Mesenchymal stem cell (in vitro differentiated cells and primary cell): ENCODE data around the gene TBC1D22A.
A peak's percentile ranks its signal among the peaks of the same experiment; 100 is the strongest.

ENCODE experiments used
- DNase-seq: peaks from one replicate; pipeline ENCODE4 v3.0.0-alpha.2; 2013
- H2AFZ ChIP-seq: one replicate; pipeline ENCODE4 v1.6.1; 2013; ENCODE audit warnings: low read depth, mild to moderate bottlenecking, control low read depth, inconsistent platforms, low read length, moderate library complexity
- H2AK5ac ChIP-seq: 2 replicates; pipeline ENCODE4 v1.6.1; 2013; ENCODE audit warnings: low read length, moderate library complexity, mild to moderate bottlenecking, inconsistent platforms; ENCODE audit not compliant: severe bottlenecking
- H2BK120ac ChIP-seq: one replicate; pipeline ENCODE4 v1.6.1; 2013; ENCODE audit warnings: low read depth, mild to moderate bottlenecking, inconsistent platforms, low read length, moderate library complexity
- H2BK12ac ChIP-seq, 2 experiments: one replicate each; pipeline ENCODE4 v1.6.1; 2013; ENCODE audit warnings: inconsistent platforms in 2 of 2, low read length in 2 of 2, mild to moderate bottlenecking in 2 of 2, moderate library complexity in 2 of 2, control low read depth in 1 of 2
- H2BK15ac ChIP-seq: one replicate; pipeline ENCODE4 v1.6.1; 2013; ENCODE audit warnings: mild to moderate bottlenecking, low read depth, inconsistent platforms; ENCODE audit not compliant: poor library complexity, severe bottlenecking
- H2BK5ac ChIP-seq: 2 replicates; pipeline ENCODE4 v1.6.1; 2013; ENCODE audit warnings: low read depth, mild to moderate bottlenecking, low read length, control low read depth, inconsistent platforms; ENCODE audit not compliant: poor library complexity, severe bottlenecking
- H3K14ac ChIP-seq, 2 experiments: one replicate each; pipeline ENCODE4 v1.6.1; 2013; ENCODE audit warnings: inconsistent platforms in 2 of 2, low read length in 2 of 2, control low read depth in 1 of 2, mild to moderate bottlenecking in 1 of 2, moderate library complexity in 1 of 2
- H3K18ac ChIP-seq, 2 experiments: one replicate each; pipeline ENCODE4 v1.6.1; 2013; ENCODE audit warnings: inconsistent platforms in 2 of 2, low read length in 2 of 2, control low read depth in 1 of 2, low read depth in 1 of 2, mild to moderate bottlenecking in 1 of 2
- H3K23ac ChIP-seq, 2 experiments: one replicate each; pipeline ENCODE4 v1.6.1; 2013; ENCODE audit warnings: inconsistent platforms in 2 of 2, low read length in 2 of 2, mild to moderate bottlenecking in 2 of 2, moderate library complexity in 2 of 2, control low read depth in 1 of 2
- H3K27ac ChIP-seq: 2 replicates; pipeline ENCODE4 v1.5.1; 2013; ENCODE audit warnings: mild to moderate bottlenecking, moderate library complexity, low read length, control low read depth, inconsistent platforms; ENCODE audit not compliant: poor library complexity, severe bottlenecking
- H3K27me3 ChIP-seq, 2 experiments: 2 replicates each; pipeline versions ENCODE4 v1.6.1 to v1.7.0; 2013; ENCODE audit warnings: low read length in 2 of 2, mild to moderate bottlenecking in 2 of 2, moderate library complexity in 2 of 2, control low read depth in 1 of 2, inconsistent platforms in 1 of 2; ENCODE audit not compliant: control insufficient read depth in 1 of 2, insufficient read depth in 1 of 2
- H3K36me3 ChIP-seq, 2 experiments: 2 replicates each; pipeline versions ENCODE4 v1.6.1 to v1.7.0; 2013; ENCODE audit warnings: low read length in 2 of 2, control low read depth in 1 of 2, inconsistent platforms in 1 of 2, low read depth in 1 of 2, mild to moderate bottlenecking in 1 of 2; ENCODE audit not compliant: insufficient read depth in 2 of 2, control insufficient read depth in 1 of 2
- H3K4ac ChIP-seq, 2 experiments: one replicate each; pipeline ENCODE4 v1.6.1; 2013; ENCODE audit warnings: inconsistent platforms in 2 of 2, low read length in 2 of 2, mild to moderate bottlenecking in 2 of 2, moderate library complexity in 2 of 2, control low read depth in 1 of 2, low read depth in 1 of 2
- H3K4me1 ChIP-seq: 2 replicates; pipeline ENCODE4 v1.6.1; 2013; ENCODE audit warnings: low read depth, low read length, control low read depth; ENCODE audit not compliant: control insufficient read depth, insufficient read depth
- H3K4me2 ChIP-seq: 2 replicates; pipeline ENCODE4 v1.6.1; 2013; ENCODE audit warnings: low read length, mild to moderate bottlenecking, inconsistent platforms; ENCODE audit not compliant: poor library complexity, severe bottlenecking
- H3K4me3 ChIP-seq, 2 experiments: 2 replicates each; pipeline versions ENCODE4 v1.5.1 to v1.7.0; 2013; ENCODE audit warnings: low read length in 2 of 2, mild to moderate bottlenecking in 2 of 2, control low read depth in 1 of 2, low read depth in 1 of 2; ENCODE audit not compliant: insufficient read depth in 1 of 2
- H3K79me1 ChIP-seq: replicated peaks from 2 replicates; pipeline ENCODE4 v1.6.1; 2013; ENCODE audit warnings: mild to moderate bottlenecking, control low read depth, low read length, inconsistent platforms; ENCODE audit not compliant: poor library complexity, severe bottlenecking
- H3K9ac ChIP-seq: 2 replicates; pipeline ENCODE4 v1.7.0; 2013; ENCODE audit warnings: mild to moderate bottlenecking, low read length, moderate library complexity
- H3K9me3 ChIP-seq: 2 replicates; pipeline ENCODE4 v1.7.0; 2013; ENCODE audit warnings: mild to moderate bottlenecking, low read length; ENCODE audit not compliant: control insufficient read depth
- H4K8ac ChIP-seq: one replicate; pipeline ENCODE4 v1.6.1; 2013; ENCODE audit warnings: inconsistent platforms, mild to moderate bottlenecking, low read length, moderate library complexity
- H4K91ac ChIP-seq: one replicate; pipeline ENCODE4 v1.6.1; 2013; ENCODE audit warnings: mild to moderate bottlenecking, low read length, inconsistent platforms
- WGBS: methylation state at CpG from one replicate; pipeline ENCODE4 v1.1.7; 2013; ENCODE audit warnings: mixed read lengths; 5-methylcytosine and 5-hydroxymethylcytosine counted together

Gene TBC1D22A

GRCh38 chr22:46823248-46823647 lies 60.8 kb downstream of the TBC1D22A start:
- no peak overlapping the region for H3K27ac ChIP-seq
- peaks cover 19% of the 10 kb centered on the region for H3K4me1 ChIP-seq
- H2BK5ac ChIP-seq: no peak overlapping the region
- no peak overlapping the region for H4K91ac ChIP-seq
- H3K79me1 ChIP-seq: peaks cover 32% of the 10 kb centered on the region
- no peak overlapping the region for H2AK5ac ChIP-seq
- no peak overlapping the region for H3K14ac ChIP-seq
- no peak overlapping the region for H3K4me2 ChIP-seq
- no peaks in the 10 kb centered on the region for H3K27me3 ChIP-seq
- H3K36me3 ChIP-seq: peaks cover 16 to 18% of the 10 kb centered on the region in 2 experiments
- H3K4ac ChIP-seq: no peak overlapping the region
- H3K23ac ChIP-seq: no peak overlapping the region
- H3K9ac ChIP-seq: no peak overlapping the region
- H3K4me3 ChIP-seq: no peak overlapping the region
- no peak overlapping the region for H2BK12ac ChIP-seq
- 96% methylated on average over 8 of the region's 8 CpGs for WGBS
- H2BK15ac ChIP-seq: no peak overlapping the region
- H3K9me3 ChIP-seq: no peaks in the 10 kb centered on the region
- no peak overlapping the region for H3K18ac ChIP-seq
- no peak for DNase-seq
- no peak overlapping the region for H2BK120ac ChIP-seq
- H4K8ac ChIP-seq: no peak overlapping the region
- H2AFZ ChIP-seq: no peak overlapping the region

- Histone ChIP-seq H3K23ac (no peak overlapping the region), H2BK12ac (no peak overlapping the region), H3K4me1 (peaks cover 23% of the 10 kb centered on the region), H2AFZ (no peak overlapping the region), H4K91ac (no peak overlapping the region), H3K79me1 (peaks cover 33% of the 10 kb centered on the region), H3K18ac (no peak overlapping the region), H3K27me3 (no peaks in the 10 kb centered on the region), H2BK120ac (no peak overlapping the region), H3K9me3 (no peaks in the 10 kb centered on the region), H2BK15ac (no peak overlapping the region), H3K27ac (no peak overlapping the region), H3K9ac (no peak overlapping the region), H3K4me2 (no peak overlapping the region), H3K36me3 (peaks cover 16 to 18% of the 10 kb centered on the region in 2 experiments), H3K4ac (no peak overlapping the region), H4K8ac (no peak overlapping the region), H2BK5ac (no peak overlapping the region), H3K4me3 (no peak overlapping the region), H2AK5ac (no peak overlapping the region), H3K14ac (no peak overlapping the region)
- 97% methylated on average over 10 of the region's 13 CpGs for WGBS
- no peak for DNase-seq
These were observed 61.2 kb downstream of the TBC1D22A start for GRCh38 chr22:46823654-46824053.

- no peak overlapping the region for H2BK12ac ChIP-seq
- no peak overlapping the region for H2AFZ ChIP-seq
- H3K4ac ChIP-seq: no peak overlapping the region
- no peak overlapping the region for H2BK15ac ChIP-seq
- H3K36me3 ChIP-seq: peaks cover 16 to 18% of the 10 kb centered on the region in 2 experiments
- H3K4me1 ChIP-seq: peaks cover 26% of the 10 kb centered on the region
- no peak overlapping the region for H3K4me2 ChIP-seq
- WGBS: 90% methylated on average over 9 of the region's 9 CpGs
- H2AK5ac ChIP-seq: peak overlapping the region; percentile 61
- no peaks in the 10 kb centered on the region for H3K9me3 ChIP-seq
- no peak overlapping the region for H4K8ac ChIP-seq
- no peak overlapping the region for H2BK5ac ChIP-seq
- H3K79me1 ChIP-seq: peaks cover 33% of the 10 kb centered on the region
- H3K23ac ChIP-seq: no peak overlapping the region
- H3K27me3 ChIP-seq: no peaks in the 10 kb centered on the region
- DNase-seq: no peak
- H2BK120ac ChIP-seq: no peak overlapping the region
- no peak overlapping the region for H3K9ac ChIP-seq
- no peak overlapping the region for H3K4me3 ChIP-seq
- H3K27ac ChIP-seq: no peak overlapping the region
- no peak overlapping the region for H4K91ac ChIP-seq
- H3K14ac ChIP-seq: no peak overlapping the region
- no peak overlapping the region for H3K18ac ChIP-seq
These were observed 62.0 kb downstream of the TBC1D22A start for GRCh38 chr22:46824344-46824909.

GRCh38 chr22:46824980-46825544 lies 62.6 kb downstream of the TBC1D22A start:
- WGBS: 96% methylated on average over 12 of the region's 12 CpGs
- no peak overlapping the region for H2BK120ac ChIP-seq
- H3K27ac ChIP-seq: no peak overlapping the region
- H3K23ac ChIP-seq: no peak overlapping the region
- H3K4ac ChIP-seq: no peak overlapping the region
- peaks cover 16 to 18% of the 10 kb centered on the region in 2 experiments for H3K36me3 ChIP-seq
- H3K4me1 ChIP-seq: peaks cover 30% of the 10 kb centered on the region
- no peak overlapping the region for H3K4me3 ChIP-seq
- no peak overlapping the region for H2BK5ac ChIP-seq
- no peak overlapping the region for H2AFZ ChIP-seq
- no peak overlapping the region for H2AK5ac ChIP-seq
- H3K9me3 ChIP-seq: no peaks in the 10 kb centered on the region
- no peak overlapping the region for H3K14ac ChIP-seq
- H3K27me3 ChIP-seq: no peaks in the 10 kb centered on the region
- no peak overlapping the region for H4K8ac ChIP-seq
- H2BK12ac ChIP-seq: no peak overlapping the region
- no peak overlapping the region for H3K18ac ChIP-seq
- peaks cover 33% of the 10 kb centered on the region for H3K79me1 ChIP-seq
- no peak overlapping the region for H3K9ac ChIP-seq
- no peak overlapping the region for H4K91ac ChIP-seq
- no peak for DNase-seq
- H2BK15ac ChIP-seq: no peak overlapping the region
- H3K4me2 ChIP-seq: peak overlapping the region; percentile 23
